Measurements from ENCODE around the gene RELT. TPM values are rescaled to one million over a fixed set of nuclear protein-coding genes. Genes with fewer than 3 reads are reported as not detected.

RELT gene
- total RNA-seq, 2 experiments from 2014 or later, result 26.6 to 29.6 TPM

GRCh38 chr11:73379189-73379880 is 3.1 kb downstream of the RELT start:
- ChIA-PET CTCF (interaction anchor here (0.7 to 1.8 kb wide), 5 partner anchors 9 to 282 kb away, joined by 3 to 9 read pairs (median 4); no protein-coding TSS in a partner anchor), POLR2A (interaction anchor here (1.3 kb wide), 1 partner anchor 9 kb away, joined by 3 read pairs; no protein-coding TSS in a partner anchor)
- peaks cover 13% of the 10 kb centered on the region for H3K36me3 Mint-ChIP-seq (ENCODE audit: low read depth)
- ATAC-seq, result no peak
- intact Hi-C loops (cut with micrococcal nuclease), result no loop called here
- H3K4me3 Mint-ChIP-seq, result no peak overlapping the region
- TF ChIP-seq, protein P1, sequence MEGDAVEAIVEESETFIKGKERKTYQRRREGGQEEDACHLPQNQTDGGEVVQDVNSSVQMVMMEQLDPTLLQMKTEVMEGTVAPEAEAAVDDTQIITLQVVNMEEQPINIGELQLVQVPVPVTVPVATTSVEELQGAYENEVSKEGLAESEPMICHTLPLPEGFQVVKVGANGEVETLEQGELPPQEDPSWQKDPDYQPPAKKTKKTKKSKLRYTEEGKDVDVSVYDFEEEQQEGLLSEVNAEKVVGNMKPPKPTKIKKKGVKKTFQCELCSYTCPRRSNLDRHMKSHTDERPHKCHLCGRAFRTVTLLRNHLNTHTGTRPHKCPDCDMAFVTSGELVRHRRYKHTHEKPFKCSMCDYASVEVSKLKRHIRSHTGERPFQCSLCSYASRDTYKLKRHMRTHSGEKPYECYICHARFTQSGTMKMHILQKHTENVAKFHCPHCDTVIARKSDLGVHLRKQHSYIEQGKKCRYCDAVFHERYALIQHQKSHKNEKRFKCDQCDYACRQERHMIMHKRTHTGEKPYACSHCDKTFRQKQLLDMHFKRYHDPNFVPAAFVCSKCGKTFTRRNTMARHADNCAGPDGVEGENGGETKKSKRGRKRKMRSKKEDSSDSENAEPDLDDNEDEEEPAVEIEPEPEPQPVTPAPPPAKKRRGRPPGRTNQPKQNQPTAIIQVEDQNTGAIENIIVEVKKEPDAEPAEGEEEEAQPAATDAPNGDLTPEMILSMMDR (IDR thresholded peaks at IDR 0.05), result no peak
- H3K4me1 Mint-ChIP-seq (ENCODE audit: low read depth), result peaks cover 63% of the 10 kb centered on the region
- no peaks in the 10 kb centered on the region for H3K27me3 Mint-ChIP-seq
- DNase-seq, result no peak
- no peaks in the 10 kb centered on the region for H3K9me3 Mint-ChIP-seq
- no peak overlapping the region for H3K27ac Mint-ChIP-seq

- Mint-ChIP-seq H3K4me3 (no peak overlapping the region), H3K4me1 (ENCODE audit: low read depth) (peaks cover 71% of the 10 kb centered on the region), H3K27ac (no peak overlapping the region), H3K9me3 (no peaks in the 10 kb centered on the region), H3K27me3 (no peaks in the 10 kb centered on the region), H3K36me3 (ENCODE audit: low read depth) (peaks cover 13% of the 10 kb centered on the region)
- intact Hi-C loops (cut with micrococcal nuclease), result no loop called here
- POLR2A ChIA-PET, result interaction anchor here (1.3 kb wide), 1 partner anchor 8 kb away, joined by 3 read pairs; no protein-coding TSS in a partner anchor
- DNase-seq, result no peak
- TF ChIP-seq, protein P1 (IDR thresholded peaks at IDR 0.05), result no peak
- CTCF ChIA-PET, result interaction anchor here (1.6 to 1.8 kb wide), 3 partner anchors 20 to 281 kb away, joined by 3 to 5 read pairs (median 4); no protein-coding TSS in a partner anchor
- no peak for ATAC-seq
Measured at GRCh38 chr11:73380331-73380730, 4.1 kb downstream of the RELT start.

- peaks cover 13% of the 10 kb centered on the region for H3K36me3 Mint-ChIP-seq (ENCODE audit: low read depth)
- ATAC-seq, result no peak
- no peaks in the 10 kb centered on the region for H3K27me3 Mint-ChIP-seq
- POLR2A ChIA-PET, result no interaction called here
- TF ChIP-seq, protein P1 (IDR thresholded peaks at IDR 0.05), result no peak
- H3K27ac Mint-ChIP-seq, result no peak overlapping the region
- CTCF ChIA-PET, result interaction anchor here (4.7 kb wide), 1 partner anchor 30 kb away, joined by 28 read pairs; no protein-coding TSS in a partner anchor
- intact Hi-C loops (cut with micrococcal nuclease), result no loop called here
- peaks cover 71% of the 10 kb centered on the region for H3K4me1 Mint-ChIP-seq (ENCODE audit: low read depth)
- no peaks in the 10 kb centered on the region for H3K9me3 Mint-ChIP-seq
- no peak overlapping the region for H3K4me3 Mint-ChIP-seq
- no peak for DNase-seq
Measured at GRCh38 chr11:73380897-73381410, 4.8 kb downstream of the RELT start.

DNA sequence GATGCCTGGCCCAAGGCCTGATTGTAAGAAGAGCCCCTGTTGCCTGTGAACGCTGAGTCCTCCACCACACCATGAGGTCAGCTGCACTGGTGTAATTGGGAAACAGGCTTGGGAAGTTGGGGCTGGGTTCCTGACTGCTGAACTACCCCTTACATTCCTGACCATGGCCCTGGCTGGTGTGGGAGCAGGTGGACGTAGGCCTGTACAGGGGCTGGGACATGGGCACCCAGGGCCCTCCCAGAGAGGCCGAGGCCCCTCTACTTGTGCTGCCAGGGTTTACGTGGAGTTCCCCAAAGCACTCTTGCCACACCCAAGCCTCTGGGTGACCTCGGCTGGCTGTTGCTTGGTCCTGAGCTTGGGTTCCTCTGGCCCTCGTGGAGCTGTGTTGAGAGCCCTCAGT is 5.4 kb downstream of the RELT start:
- ATAC-seq (no peak), DNase-seq (no peak)
- CTCF ChIA-PET, result interaction anchor here (4.7 kb wide), 1 partner anchor 31 kb away, joined by 28 read pairs; no protein-coding TSS in a partner anchor
- POLR2A ChIA-PET, result interaction anchor here (0.7 kb wide), 1 partner anchor 20 kb away, joined by 3 read pairs; no protein-coding TSS in a partner anchor
- Mint-ChIP-seq H3K9me3 (no peaks in the 10 kb centered on the region), H3K27me3 (no peaks in the 10 kb centered on the region), H3K4me3 (no peak overlapping the region), H3K36me3 (ENCODE audit: low read depth) (peaks cover 13% of the 10 kb centered on the region), H3K4me1 (ENCODE audit: low read depth) (peaks cover 77% of the 10 kb centered on the region), H3K27ac (no peak overlapping the region)
- intact Hi-C loops (cut with micrococcal nuclease), result no loop called here
- TF ChIP-seq, protein P1 (IDR thresholded peaks at IDR 0.05), result no peak

DNA sequence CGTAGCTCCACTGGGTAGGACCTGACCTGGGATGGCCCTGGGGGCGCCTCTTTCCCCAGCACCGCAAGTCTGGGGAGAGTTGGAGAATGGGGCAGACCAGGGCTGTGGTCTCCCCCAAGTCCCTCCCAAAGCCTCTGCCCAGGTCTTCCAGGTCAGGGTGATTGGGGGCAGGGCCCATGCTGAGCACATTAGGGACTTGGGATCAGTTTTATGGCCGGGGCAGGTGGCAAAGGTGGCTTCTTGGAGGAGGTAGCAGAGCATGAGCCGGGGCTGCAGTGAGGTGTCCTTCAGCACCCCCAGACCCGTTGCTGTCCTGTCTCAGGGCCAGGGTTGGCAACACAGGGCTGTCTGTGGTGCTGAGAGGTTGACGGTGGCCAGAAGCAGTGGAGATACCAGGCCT is 6.0 kb downstream of the RELT start:
- Mint-ChIP-seq H3K4me1 (ENCODE audit: low read depth) (peaks cover 78% of the 10 kb centered on the region), H3K36me3 (ENCODE audit: low read depth) (peaks cover 9% of the 10 kb centered on the region), H3K27me3 (no peaks in the 10 kb centered on the region), H3K9me3 (no peaks in the 10 kb centered on the region), H3K4me3 (no peak overlapping the region), H3K27ac (no peak overlapping the region)
- ATAC-seq, result no peak
- ChIA-PET POLR2A (interaction anchor here (1.2 to 1.3 kb wide), 2 partner anchors 11 to 17 kb away, joined by 4 to 5 read pairs; no protein-coding TSS in a partner anchor), CTCF (interaction anchor here (4.7 kb wide), 1 partner anchor 31 kb away, joined by 28 read pairs; no protein-coding TSS in a partner anchor)
- no peak for DNase-seq
- intact Hi-C loops (cut with micrococcal nuclease), result no loop called here
- TF ChIP-seq, protein P1 (IDR thresholded peaks at IDR 0.05), result no peak

All from activated CD8-positive, alpha-beta T cell treated with anti-CD3 and anti-CD28 coated beads for 36 hours (primary cell).